Erythroblast (primary cell): ENCODE data around the gene GALE.

Experiments used
- GATA1 ChIP-seq: IDR thresholded peaks from 2 replicates; pipeline ENCODE4 v1.6.1; 2011; ENCODE audit warnings: low read depth, mild to moderate bottlenecking, control low read depth, low read length, moderate library complexity
- POLR2A ChIP-seq: IDR thresholded peaks from 2 replicates; pipeline ENCODE4 v1.6.1; 2011; ENCODE audit warnings: mild to moderate bottlenecking, low read length

DNA sequence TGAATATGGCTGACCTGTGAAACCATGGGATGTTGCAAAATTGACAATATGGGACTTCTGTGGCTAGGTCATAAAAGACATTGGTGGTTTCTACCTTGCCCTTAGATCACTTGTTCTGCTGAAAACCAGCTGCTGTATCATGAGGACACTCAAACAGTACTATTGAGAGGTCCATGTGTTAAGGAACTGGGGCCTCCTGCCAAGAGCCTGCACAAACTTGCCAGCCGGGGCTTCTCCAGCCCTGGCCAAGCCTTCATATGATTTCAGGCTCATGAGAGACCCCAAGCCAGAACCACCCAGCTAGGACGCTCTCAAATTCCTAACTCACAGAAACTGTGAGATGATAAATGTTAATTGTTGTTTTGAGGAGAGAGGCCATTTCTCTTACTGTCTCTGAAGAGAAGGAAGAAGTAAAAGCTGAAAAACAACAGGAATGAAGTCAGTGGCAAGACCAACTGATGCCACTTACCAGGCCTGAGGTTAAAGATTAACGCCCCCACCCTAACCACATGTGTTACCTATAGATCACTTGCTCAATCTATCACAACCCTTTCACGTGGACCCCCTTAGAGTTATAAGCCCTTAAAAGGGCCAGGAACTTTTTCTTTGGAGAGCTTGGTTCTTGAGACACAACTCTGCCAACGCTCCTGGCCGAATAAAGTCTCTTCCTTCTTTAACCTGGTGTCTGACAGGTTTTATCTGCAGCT lies 26.2 kb downstream of the GALE start:
- TF ChIP-seq POLR2A (no peak), GATA1 (no peak)
